ENCODE results near the gene CSKMT.
A peak's percentile ranks its signal among the peaks of the same experiment; 100 is the strongest.

The CSKMT gene

DNA sequence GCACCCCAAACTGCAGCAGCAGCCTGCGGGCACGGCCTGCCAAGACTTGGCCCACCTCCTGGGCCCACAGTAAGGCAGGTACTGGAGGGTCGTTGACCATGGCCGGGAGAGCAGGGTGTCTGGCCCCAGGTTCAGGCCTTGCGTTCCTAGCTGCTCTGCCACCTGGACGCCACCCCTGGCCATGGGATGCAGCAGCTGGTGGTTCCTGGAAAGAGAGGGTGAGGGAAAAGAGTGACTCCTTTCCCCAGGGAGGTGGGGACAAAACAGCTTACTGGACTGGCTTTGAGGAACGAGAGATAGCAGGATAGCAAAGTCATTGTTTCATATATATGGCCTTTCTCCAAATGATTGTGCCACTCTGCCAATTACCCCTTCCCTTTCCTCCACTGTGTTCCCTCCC, 40.3 kb downstream of the CSKMT start:
- TF ChIP-seq, protein P1, sequence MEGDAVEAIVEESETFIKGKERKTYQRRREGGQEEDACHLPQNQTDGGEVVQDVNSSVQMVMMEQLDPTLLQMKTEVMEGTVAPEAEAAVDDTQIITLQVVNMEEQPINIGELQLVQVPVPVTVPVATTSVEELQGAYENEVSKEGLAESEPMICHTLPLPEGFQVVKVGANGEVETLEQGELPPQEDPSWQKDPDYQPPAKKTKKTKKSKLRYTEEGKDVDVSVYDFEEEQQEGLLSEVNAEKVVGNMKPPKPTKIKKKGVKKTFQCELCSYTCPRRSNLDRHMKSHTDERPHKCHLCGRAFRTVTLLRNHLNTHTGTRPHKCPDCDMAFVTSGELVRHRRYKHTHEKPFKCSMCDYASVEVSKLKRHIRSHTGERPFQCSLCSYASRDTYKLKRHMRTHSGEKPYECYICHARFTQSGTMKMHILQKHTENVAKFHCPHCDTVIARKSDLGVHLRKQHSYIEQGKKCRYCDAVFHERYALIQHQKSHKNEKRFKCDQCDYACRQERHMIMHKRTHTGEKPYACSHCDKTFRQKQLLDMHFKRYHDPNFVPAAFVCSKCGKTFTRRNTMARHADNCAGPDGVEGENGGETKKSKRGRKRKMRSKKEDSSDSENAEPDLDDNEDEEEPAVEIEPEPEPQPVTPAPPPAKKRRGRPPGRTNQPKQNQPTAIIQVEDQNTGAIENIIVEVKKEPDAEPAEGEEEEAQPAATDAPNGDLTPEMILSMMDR (conservative IDR thresholded peaks at IDR 0.05): peak; percentile 33; the same call in 1 of the 2 replicates
- H3K27ac ChIP-seq: peak overlapping the region; percentile 93

DNA sequence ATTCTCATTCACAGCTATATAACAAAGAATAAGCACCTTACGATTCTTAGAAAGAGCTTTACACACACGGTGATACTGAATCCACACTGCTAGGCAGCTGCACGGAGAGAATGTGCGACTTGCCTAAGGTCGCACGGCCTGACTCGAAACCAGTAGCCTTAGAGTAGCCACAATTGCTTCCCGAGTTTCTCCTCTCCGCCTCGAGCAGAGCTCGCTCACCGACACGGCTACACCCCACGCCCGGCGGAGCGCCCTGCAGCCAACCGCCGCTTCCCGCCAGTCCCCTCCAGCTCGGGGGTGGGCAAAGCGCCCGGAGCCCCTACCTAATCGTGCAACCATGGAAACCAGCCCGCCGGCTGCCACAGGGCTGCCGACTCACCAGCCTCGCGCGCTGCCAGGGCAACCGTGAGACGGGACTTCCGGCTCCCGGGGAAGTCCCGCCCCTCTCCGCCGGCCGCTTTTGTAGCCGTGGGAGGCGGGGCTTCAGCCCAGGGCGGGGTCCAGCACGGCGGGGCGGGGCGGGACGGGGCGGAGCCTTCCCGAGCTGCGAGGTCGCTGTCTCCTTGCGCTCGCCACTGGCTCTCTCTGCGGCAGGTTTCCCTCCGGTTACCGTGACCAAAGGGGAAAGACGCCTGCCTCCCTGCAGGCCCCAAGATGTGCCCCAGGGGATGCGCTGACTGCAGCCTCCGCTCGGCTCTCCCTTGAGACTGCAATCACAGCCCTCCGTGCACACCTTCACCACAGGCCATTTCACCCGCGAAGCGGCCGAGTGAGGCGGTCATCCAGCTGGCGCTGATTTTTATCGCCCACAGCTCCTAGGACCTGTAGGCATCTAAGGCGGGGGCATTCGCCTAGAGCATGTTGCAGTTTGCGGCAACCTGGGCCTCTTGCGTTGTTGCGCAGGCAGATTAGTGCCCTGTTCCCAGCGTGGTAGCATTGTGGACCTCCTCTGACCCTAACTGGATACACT, 41.1 kb downstream of the CSKMT start:
- H3K27ac ChIP-seq: peak overlapping the region; percentile 93
- TF ChIP-seq, protein P1 (conservative IDR thresholded peaks at IDR 0.05): no peak

DNA sequence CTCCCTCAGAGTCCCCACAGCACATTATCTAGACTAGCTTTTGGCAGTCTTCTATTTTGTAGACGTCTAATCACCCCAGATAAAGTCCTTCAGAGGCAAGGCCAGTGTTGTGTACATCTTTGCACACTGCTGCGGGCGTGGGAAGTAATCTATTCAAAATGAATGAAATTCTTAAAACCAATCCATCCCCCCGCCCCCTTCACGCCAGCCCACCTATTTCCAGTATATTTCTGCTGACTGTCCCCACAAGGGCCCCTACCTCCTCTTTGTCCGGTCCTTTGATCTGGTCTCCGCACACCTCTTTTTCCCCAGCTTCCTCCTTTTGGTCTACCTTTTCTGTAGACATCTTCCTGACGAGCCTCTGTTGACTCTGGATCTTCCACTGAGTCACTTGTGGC, 41.7 kb downstream of the CSKMT start:
- TF ChIP-seq, protein P1 (conservative IDR thresholded peaks at IDR 0.05): no peak
- H3K27ac ChIP-seq: peak overlapping the region; percentile 93

DNA sequence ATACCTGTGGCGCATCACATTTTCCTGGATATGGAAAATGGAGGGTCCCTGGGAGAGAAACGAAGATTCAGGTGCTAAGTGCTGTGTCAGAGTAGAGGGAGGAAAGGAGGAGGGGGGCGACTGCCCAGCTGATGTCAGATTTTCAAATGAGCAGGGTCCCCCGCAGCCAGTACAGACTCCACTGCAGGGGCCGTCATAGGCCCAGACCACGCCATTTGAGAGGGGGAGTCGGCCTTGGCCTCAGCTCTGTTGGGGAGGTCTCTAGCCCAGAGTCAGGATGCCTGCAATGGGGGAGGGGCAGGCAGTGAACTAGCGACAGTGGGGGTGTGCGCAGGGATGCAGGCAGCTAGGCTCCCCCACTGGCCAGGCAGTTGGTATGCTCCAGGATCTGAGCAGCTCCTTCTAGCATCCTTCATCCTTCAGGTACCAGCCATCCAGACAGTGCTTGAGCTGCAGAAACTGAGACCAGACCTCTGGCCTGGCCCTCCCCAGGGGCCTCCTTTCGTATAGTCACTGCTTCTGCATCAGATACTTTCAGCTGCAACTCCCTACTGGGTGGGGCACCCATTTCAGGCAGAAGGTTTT, 42.3 kb downstream of the CSKMT start, which contains the start of the genes BSCL2 and GNG3:
BSCL2 (minus strand) TSS at position 148 of the 585 bp plus-strand sequence. CDS start 229 bp downstream, outside the sequence.
GNG3 (plus strand) TSS at position 400 of the 585 bp plus-strand sequence. CDS start 620 bp downstream, outside the sequence.
- TF ChIP-seq, protein P1 (conservative IDR thresholded peaks at IDR 0.05): no peak
- peak within 1 kb of the TSS; percentile 93 for H3K27ac ChIP-seq

DNA sequence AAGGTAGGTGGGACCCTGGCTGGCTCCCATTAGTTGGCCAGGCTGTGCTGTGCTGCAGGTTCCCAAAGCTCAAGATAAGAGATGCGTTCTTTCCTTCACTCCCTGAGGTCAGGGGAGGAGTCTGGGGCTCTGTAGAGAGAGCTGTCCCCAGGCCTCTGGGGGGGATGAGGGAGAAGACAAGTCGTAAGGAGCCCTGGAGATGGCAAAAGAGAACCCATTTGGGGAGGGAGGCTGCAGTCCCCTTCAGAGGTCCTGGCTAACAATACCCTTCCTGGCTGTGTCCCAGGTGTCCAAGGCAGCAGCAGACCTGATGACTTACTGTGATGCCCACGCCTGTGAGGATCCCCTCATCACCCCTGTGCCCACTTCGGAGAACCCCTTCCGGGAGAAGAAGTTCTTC, 43.3 kb downstream of the CSKMT start:
- peak overlapping the region; percentile 93 for H3K27ac ChIP-seq
- TF ChIP-seq, protein P1 (conservative IDR thresholded peaks at IDR 0.05): no peak

DNA sequence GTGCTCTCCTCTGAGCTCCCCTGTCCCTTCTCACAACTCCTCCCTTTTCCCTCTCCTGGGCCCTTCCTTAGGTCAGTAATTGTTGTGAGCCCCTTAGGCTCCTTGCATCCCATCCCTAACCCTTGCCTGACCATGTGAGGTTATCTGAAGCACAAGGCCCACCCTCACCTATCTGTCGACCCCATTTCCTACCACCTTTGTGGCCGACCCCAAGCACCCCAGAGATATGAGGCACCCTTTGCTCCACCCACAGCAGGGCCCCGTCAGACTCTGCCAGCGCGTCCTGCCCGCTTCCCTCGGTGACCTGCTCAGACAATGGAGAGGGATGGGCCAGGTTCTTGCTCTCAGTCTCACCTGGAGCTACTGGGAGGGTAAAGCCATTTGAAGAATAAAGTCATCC, 43.7 kb downstream of the CSKMT start:
- H3K27ac ChIP-seq: peak overlapping the region; percentile 93
- TF ChIP-seq, protein P1 (conservative IDR thresholded peaks at IDR 0.05): no peak

Data from VCaP (cell line).